ENCODE measurements around the gene FOXM1.

Gene FOXM1

GRCh38 chr12:2811801-2812200 lies 65.2 kb downstream of the FOXM1 start:
- no peak for DNase-seq (ENCODE audit: low read depth in 1 of 2, low spot score in 1 of 2)
